B cell (primary cell): ENCODE results near the gene BCAR1. TPM values are rescaled to one million over a fixed set of nuclear protein-coding genes. Genes with fewer than 3 reads are reported as not detected.

Experiments
- ATAC-seq: fragments of 200-7000 bp; cut with Tn5 transposase; one replicate; pipeline ENCODE4 v1.10.0; 2021; ENCODE audit warnings: low read depth, mild to moderate bottlenecking, moderate number of reproducible peaks, moderate library complexity
- CTCF ChIA-PET: fragments of 350-600 bp; sonication (Branson Sonifier 250); formaldehyde crosslinking; loops from one replicate; lab custom pipeline; 2021; ENCODE audit warnings: antibody characterized with exemption, inconsistent platforms; lab: Charles Lee
- POLR2A ChIA-PET: fragments of 350-600 bp; sonication (Branson Sonifier 250); formaldehyde crosslinking; loops from one replicate; lab custom pipeline; 2021; ENCODE audit warnings: antibody characterized with exemption; lab: Charles Lee
- DNase-seq: peaks from one replicate; pipeline ENCODE4 v3.0.0; 2013
- H2AFZ ChIP-seq: 2 replicates; pipeline ENCODE4 v1.6.1; 2012; ENCODE audit warnings: mild to moderate bottlenecking, low read depth, low read length; ENCODE audit not compliant: insufficient read depth, poor library complexity, severe bottlenecking
- H3K27ac ChIP-seq, 2 donors: 1 replicate in 1 of 2; 2 replicates in 1 of 2; pipeline ENCODE4 v1.5.1; 2012 to 2013; ENCODE audit warnings: low read length in 2 of 2, mild to moderate bottlenecking in 2 of 2, moderate library complexity in 1 of 2
- H3K27me3 ChIP-seq, 4 experiments: fragments of 200-600 bp in 1 of 4; sonication (generic) in 1 of 4; replicated peaks in 1 of 4; 1 replicate in 2 of 4; 2 replicates in 2 of 4; pipeline versions ENCODE4 v1.6.1 to v1.7.0; 2013 to 2016; ENCODE audit warnings: low read length in 3 of 4, mild to moderate bottlenecking in 2 of 4, mixed read lengths in 1 of 4, moderate library complexity in 1 of 4; ENCODE audit not compliant: insufficient read depth in 4 of 4, control insufficient read depth in 3 of 4; ENCODE audit errors: control extremely low read depth in 1 of 4
- H3K36me3 ChIP-seq, 2 experiments: replicated peaks in 1 of 2; 1 replicate in 1 of 2; 2 replicates in 1 of 2; pipeline versions ENCODE4 v1.6.1 to v1.7.1; 2013; ENCODE audit warnings: low read length in 1 of 2; ENCODE audit not compliant: insufficient read depth in 2 of 2, control insufficient read depth in 1 of 2; ENCODE audit errors: control extremely low read depth in 1 of 2, extremely low read depth in 1 of 2
- H3K4me1 ChIP-seq, 2 donors: fragments of 200-600 bp in 1 of 2; sonication (generic) in 1 of 2; 1 replicate in 1 of 2; 2 replicates in 1 of 2; pipeline versions ENCODE4 v1.5.1 to v1.6.1; 2013 to 2017; ENCODE audit warnings: low read length in 2 of 2; ENCODE audit not compliant: control insufficient read depth in 2 of 2, insufficient read depth in 2 of 2
- H3K4me2 ChIP-seq: replicated peaks from 2 replicates; pipeline ENCODE3; 2012; ENCODE audit warnings: mild to moderate bottlenecking, low read depth, low read length; ENCODE audit not compliant: poor library complexity, severe bottlenecking
- H3K4me3 ChIP-seq, 5 experiments: fragments of 200-600 bp in 1 of 5; sonication (generic) in 1 of 5; 1 replicate in 3 of 5; 2 replicates in 2 of 5; pipeline versions ENCODE4 v1.5.1 to v1.7.0; 2011 to 2016; ENCODE audit warnings: low read length in 4 of 5, mild to moderate bottlenecking in 4 of 5, low read depth in 2 of 5, control low read depth in 1 of 5, moderate library complexity in 1 of 5; ENCODE audit not compliant: insufficient read depth in 1 of 5; ENCODE audit errors: control extremely low read depth in 1 of 5, extremely low read depth in 1 of 5
- H3K79me2 ChIP-seq: fragments of 200-600 bp; sonication (generic); one replicate; pipeline ENCODE4 v1.6.0; 2016; ENCODE audit warnings: low read length; ENCODE audit not compliant: control insufficient read depth, insufficient read depth
- H3K9ac ChIP-seq: fragments of 200-600 bp; sonication (generic); 2 replicates; pipeline ENCODE4 v1.6.1; 2017; ENCODE audit warnings: mild to moderate bottlenecking, low read length, moderate library complexity
- H3K9me3 ChIP-seq, 3 donors: one replicate each; pipeline versions ENCODE4 v1.6.1 to v1.7.1; 2013; ENCODE audit warnings: low read length in 2 of 3; ENCODE audit not compliant: control insufficient read depth in 2 of 3, insufficient read depth in 1 of 3; ENCODE audit errors: control extremely low read depth in 1 of 3
- H4K20me1 ChIP-seq: 2 replicates; pipeline ENCODE4 v1.6.0; 2012; ENCODE audit warnings: mild to moderate bottlenecking, low read length; ENCODE audit not compliant: insufficient read depth, control insufficient read depth, poor library complexity, severe bottlenecking
- H3K27ac Mint-ChIP-seq: one replicate; pipeline ENCODE4 v1.8.0; 2021; ENCODE audit warnings: mixed read lengths
- H3K27me3 Mint-ChIP-seq: one replicate; pipeline ENCODE4 v1.8.0; 2021; ENCODE audit warnings: mixed read lengths
- H3K4me1 Mint-ChIP-seq: one replicate; pipeline ENCODE4 v1.8.0; 2021; ENCODE audit warnings: mixed read lengths
- H3K4me3 Mint-ChIP-seq: one replicate; pipeline ENCODE4 v1.8.0; 2021; ENCODE audit warnings: mixed read lengths
- H3K9me3 Mint-ChIP-seq: one replicate; pipeline ENCODE4 v1.8.0; 2022; ENCODE audit warnings: mixed read lengths; ENCODE audit not compliant: insufficient read depth
- CTCF ChIP-seq: fragments of 200-600 bp; IDR thresholded peaks from one replicate; pipeline ENCODE4 v1.8.0; 2022; ENCODE audit warnings: antibody characterized with exemption, mild to moderate bottlenecking
- EZH2 ChIP-seq: IDR thresholded peaks from 2 replicates; pipeline ENCODE4 v1.6.1; 2012; ENCODE audit warnings: borderline replicate concordance, low read depth, mild to moderate bottlenecking, moderate library complexity, low read length; ENCODE audit not compliant: insufficient read depth, poor library complexity, severe bottlenecking
- WGBS: methylation state at CpG from one replicate; pipeline ENCODE4 v1.1.5; 2013; ENCODE audit warnings: missing lambda C conversion rate; ENCODE audit not compliant: insufficient coverage; 5-methylcytosine and 5-hydroxymethylcytosine counted together
- intact Hi-C: fragments of 100-400 bp; cut with micrococcal nuclease; formaldehyde crosslinking; loops from one replicate; pipeline ENCODE4 v1.10.0; 2022
- polyA plus RNA-seq: library from polyadenylated mRNA; depleted of rRNA; stranded (reverse); fragments of >200 nt; gene quantifications from 2 replicates; pipeline ENCODE4 v1.2.3, GENCODE V29; 2012
- total RNA-seq, 2 donors: library from RNA; stranded (reverse); fragments of 120-200 nt in 1 of 2; gene quantifications; 1 replicate in 1 of 2; 2 replicates in 1 of 2; pipeline versions ENCODE4 v1.2.3 to v1.2.4, GENCODE V29; 2013 to 2022

Gene BCAR1
- total and polyA plus RNA-seq, 2 donors (not counting 1 experiment from before 2014, with no cell fraction given): not detected

- Histone ChIP-seq H3K36me3 (no peaks in the 10 kb centered on the region), H3K4me1 (peaks cover 0 to 7% of the 10 kb centered on the region in 2 donors), H3K9ac (no peak overlapping the region), H3K79me2 (no peaks in the 10 kb centered on the region), H3K9me3 (peaks cover 0 to 32% (median 0%) of the 10 kb centered on the region in 3 donors), H2AFZ (no peak overlapping the region), H4K20me1 (no peaks in the 10 kb centered on the region), H3K27me3 (peaks cover 0 to 82% (median 20%) of the 10 kb centered on the region in 4 experiments), H3K4me2 (no peak overlapping the region), H3K4me3 (no peak overlapping the region), H3K27ac (no peak overlapping the region)
- TF ChIP-seq EZH2: no peak
- TF ChIP-seq CTCF: no peak
- peaks cover 2% of the 10 kb centered on the region for H3K4me1 Mint-ChIP-seq
- H3K4me3 Mint-ChIP-seq: no peak overlapping the region
- H3K27me3 Mint-ChIP-seq: peaks cover 50% of the 10 kb centered on the region
- ATAC-seq (no peak), DNase-seq (no peak)
- intact Hi-C loops: loop anchor here (1.0 to 5.0 kb wide), 3 partner anchors 38 to 168 kb away; no protein-coding TSS in a partner anchor
- no peak overlapping the region for H3K27ac Mint-ChIP-seq
- WGBS: 93% methylated on average over 48 of the region's 48 CpGs
- ChIA-PET CTCF (interaction anchor here (0.9 to 7.1 kb wide), 15 partner anchors 13 to 531 kb away, joined by 3 to 109 read pairs (median 12); no protein-coding TSS in a partner anchor), POLR2A (no interaction called here)
- H3K9me3 Mint-ChIP-seq: no peaks in the 10 kb centered on the region
These were observed 16.3 kb downstream of the BCAR1 start for GRCh38 chr16:75234856-75235696.

GRCh38 chr16:75233611-75233938 lies 17.8 kb downstream of the BCAR1 start:
- ATAC-seq (no peak), DNase-seq (no peak)
- intact Hi-C loops: loop anchor here (5.0 kb wide), 1 partner anchor 36 kb away; no protein-coding TSS in a partner anchor
- no peak overlapping the region for H2AFZ ChIP-seq
- no peaks in the 10 kb centered on the region for H3K9me3 Mint-ChIP-seq
- H3K27ac ChIP-seq: no peak overlapping the region
- H3K36me3 ChIP-seq: no peaks in the 10 kb centered on the region
- H3K27ac Mint-ChIP-seq: no peak overlapping the region
- H3K79me2 ChIP-seq: no peaks in the 10 kb centered on the region
- peaks cover 2% of the 10 kb centered on the region for H3K4me1 Mint-ChIP-seq
- 78% methylated on average over 7 of the region's 7 CpGs for WGBS
- POLR2A ChIA-PET: interaction anchor here (0.6 kb wide), 1 partner anchor 152 kb away, joined by 3 read pairs; no protein-coding TSS in a partner anchor
- peaks cover 0 to 7% of the 10 kb centered on the region in 2 donors for H3K4me1 ChIP-seq
- H3K9me3 ChIP-seq: peaks cover 0 to 39% (median 0%) of the 10 kb centered on the region in 3 donors
- no peak overlapping the region for H3K4me2 ChIP-seq
- no peak overlapping the region for H3K4me3 Mint-ChIP-seq
- H3K27me3 ChIP-seq: peaks cover 0 to 84% (median 20%) of the 10 kb centered on the region in 4 experiments
- peaks cover 43% of the 10 kb centered on the region for H3K27me3 Mint-ChIP-seq
- no peak overlapping the region for H3K4me3 ChIP-seq
- H4K20me1 ChIP-seq: no peaks in the 10 kb centered on the region
- H3K9ac ChIP-seq: no peak overlapping the region
- TF ChIP-seq EZH2 (no peak), CTCF (no peak)
- CTCF ChIA-PET: interaction anchor here (0.6 to 7.1 kb wide), 32 partner anchors 10 to 1955 kb away, joined by 3 to 109 read pairs (median 4); no protein-coding TSS in a partner anchor
